GM10266 (cell line): ENCODE data around the gene NUMBL.
"Not testable (repeated sequence)": the region's sequence is repeated elsewhere in the genome, so short reads cannot be mapped to it uniquely, and the experiment has no call there.

Experiments used
- DNase-seq: peaks from one replicate; pipeline ENCODE4 v3.0.0; 2012; ENCODE audit errors: extremely low spot score
- TF ChIP-seq, protein P1 (sequence below): IDR thresholded peaks from 2 replicates; pipeline ENCODE4 v1.5.1; 2012; ENCODE audit warnings: mild to moderate bottlenecking, low read depth; ENCODE audit not compliant: control insufficient read depth, insufficient read depth; ENCODE audit errors: missing control alignments

NUMBL gene

DNA sequence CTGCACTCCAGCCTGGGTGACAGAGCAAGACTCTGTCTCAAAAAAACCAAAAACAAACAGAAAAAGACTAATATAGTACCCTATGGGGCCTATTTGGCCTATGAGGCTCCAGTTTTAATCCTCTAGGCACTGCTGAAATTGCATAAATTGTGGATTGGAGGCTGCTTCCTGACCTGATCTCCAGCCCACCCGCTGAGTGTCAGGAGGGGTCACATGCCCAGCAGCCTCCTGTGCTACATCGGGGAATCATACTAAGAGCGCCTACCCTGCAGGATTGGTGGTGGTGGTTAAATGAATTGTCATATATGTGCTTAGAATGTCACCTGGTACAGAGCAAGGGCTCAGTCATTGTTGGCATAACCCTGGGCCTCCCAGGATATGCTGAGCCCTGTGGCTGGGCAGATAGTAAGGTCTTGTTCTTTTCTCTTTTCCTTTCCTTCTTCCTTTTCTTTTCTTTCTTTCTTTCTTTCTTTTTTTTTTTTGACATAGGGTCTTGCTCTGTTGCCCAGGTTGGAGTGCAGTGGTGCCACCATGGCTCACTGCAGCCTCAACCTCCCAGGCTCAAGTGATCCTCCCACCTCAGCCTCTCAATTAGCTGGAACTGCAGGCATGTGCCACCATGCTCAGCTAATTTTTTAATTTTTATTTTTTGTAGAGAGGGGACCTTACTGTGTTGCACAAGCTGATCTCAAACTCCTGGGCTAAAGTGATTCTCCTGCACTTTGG is 58.0 kb downstream of the NUMBL start:
- DNase-seq, result no peak
- TF ChIP-seq, protein P1, sequence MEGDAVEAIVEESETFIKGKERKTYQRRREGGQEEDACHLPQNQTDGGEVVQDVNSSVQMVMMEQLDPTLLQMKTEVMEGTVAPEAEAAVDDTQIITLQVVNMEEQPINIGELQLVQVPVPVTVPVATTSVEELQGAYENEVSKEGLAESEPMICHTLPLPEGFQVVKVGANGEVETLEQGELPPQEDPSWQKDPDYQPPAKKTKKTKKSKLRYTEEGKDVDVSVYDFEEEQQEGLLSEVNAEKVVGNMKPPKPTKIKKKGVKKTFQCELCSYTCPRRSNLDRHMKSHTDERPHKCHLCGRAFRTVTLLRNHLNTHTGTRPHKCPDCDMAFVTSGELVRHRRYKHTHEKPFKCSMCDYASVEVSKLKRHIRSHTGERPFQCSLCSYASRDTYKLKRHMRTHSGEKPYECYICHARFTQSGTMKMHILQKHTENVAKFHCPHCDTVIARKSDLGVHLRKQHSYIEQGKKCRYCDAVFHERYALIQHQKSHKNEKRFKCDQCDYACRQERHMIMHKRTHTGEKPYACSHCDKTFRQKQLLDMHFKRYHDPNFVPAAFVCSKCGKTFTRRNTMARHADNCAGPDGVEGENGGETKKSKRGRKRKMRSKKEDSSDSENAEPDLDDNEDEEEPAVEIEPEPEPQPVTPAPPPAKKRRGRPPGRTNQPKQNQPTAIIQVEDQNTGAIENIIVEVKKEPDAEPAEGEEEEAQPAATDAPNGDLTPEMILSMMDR, result no peak

DNA sequence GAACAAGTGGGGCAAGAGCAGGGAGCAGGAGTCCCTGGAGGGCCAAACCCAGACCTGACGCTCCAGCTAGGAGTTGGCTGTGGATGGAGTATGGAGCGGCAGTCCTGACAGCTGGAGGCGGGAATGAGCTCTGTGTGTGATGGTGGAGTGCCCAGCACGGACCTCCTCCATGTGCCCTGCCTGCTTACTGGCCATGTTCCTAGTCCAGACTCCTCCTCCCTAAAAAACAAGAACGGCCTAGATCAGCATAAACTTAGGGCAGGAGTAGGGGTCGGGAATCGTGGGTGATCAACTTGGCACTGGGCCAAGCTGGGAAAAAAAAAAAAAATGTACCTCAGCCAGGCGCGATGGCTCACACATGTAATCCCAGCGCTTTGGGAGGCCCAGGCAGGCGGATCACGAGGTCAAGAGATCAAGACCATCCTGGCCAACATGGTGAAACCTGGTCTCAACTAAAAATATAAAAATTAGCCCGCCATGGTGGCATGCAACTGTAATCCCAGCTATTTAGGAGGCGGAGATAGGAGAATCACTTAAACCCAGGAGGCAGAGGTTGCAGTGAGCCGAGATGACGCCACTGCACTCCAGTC is 59.8 kb downstream of the NUMBL start:
- TF ChIP-seq, protein P1, result no peak
- no peak for DNase-seq

DNA sequence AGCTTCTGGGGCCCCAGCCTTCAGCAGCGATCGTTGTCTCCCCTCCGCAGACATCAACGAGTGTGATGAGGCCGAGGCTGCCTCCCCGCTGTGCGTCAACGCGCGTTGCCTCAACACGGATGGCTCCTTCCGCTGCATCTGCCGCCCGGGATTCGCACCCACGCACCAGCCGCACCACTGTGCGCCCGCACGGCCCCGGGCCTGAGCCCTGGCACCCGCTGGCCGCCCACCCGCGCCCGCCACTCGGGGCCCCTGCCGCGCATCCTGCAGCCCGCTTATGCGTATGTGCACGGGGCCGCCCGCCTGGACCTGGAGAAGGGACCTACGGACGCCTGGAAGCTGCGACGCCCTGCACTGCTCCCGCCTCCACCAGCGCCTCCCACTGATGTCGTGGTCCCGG is 61.1 kb downstream of the NUMBL start:
- no peak for DNase-seq
- TF ChIP-seq, protein P1, result no peak

DNA sequence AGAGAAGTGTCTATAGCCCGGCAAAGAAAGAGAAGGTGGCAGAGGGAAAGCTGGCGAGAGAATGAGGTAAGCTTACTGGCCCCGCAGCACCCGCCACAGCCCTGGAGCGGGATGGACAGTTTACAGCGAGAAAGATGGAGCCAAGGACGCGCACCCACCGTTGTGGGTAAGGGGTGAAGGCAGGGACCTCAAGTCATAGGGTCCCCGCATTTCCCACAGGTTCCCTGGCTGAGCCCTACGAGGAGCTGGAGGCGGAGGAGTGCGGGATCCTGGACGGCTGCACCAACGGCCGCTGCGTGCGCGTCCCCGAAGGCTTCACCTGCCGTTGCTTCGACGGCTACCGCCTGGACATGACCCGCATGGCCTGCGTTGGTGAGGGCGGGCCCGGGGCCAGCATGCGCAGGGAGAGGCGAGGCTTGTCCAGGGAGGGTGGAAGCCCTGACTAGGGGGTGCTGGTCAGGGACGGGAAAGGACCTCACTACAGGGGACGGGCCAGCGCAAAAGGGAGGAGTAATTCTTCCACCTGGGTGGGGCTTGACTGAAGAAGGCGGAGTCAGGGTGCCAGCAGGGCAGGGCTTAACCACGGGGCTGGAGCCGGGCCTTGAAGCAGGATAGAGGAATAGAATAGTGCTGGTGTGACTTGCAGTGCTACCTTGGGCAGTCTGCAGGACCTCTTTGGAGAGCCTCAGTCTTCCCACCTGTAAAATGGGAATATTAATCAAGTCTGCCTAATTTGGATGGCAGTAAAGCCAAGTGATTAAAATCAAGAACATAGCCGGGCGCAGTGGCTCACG is 62.8 kb downstream of the NUMBL start:
- DNase-seq, result no peak
- TF ChIP-seq, protein P1, result no peak

DNA sequence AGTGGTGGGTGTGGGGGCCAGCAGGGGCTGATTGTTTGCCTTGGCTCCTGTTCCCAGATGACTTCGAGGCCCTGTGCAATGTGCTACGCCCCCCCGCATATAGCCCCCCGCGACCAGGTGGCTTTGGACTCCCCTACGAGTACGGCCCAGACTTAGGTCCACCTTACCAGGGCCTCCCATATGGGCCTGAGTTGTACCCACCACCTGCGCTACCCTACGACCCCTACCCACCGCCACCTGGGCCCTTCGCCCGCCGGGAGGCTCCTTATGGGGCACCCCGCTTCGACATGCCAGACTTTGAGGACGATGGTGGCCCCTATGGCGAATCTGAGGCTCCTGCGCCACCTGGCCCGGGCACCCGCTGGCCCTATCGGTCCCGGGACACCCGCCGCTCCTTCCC is 63.5 kb downstream of the NUMBL start:
- TF ChIP-seq, protein P1, result no peak
- no peak for DNase-seq

DNA sequence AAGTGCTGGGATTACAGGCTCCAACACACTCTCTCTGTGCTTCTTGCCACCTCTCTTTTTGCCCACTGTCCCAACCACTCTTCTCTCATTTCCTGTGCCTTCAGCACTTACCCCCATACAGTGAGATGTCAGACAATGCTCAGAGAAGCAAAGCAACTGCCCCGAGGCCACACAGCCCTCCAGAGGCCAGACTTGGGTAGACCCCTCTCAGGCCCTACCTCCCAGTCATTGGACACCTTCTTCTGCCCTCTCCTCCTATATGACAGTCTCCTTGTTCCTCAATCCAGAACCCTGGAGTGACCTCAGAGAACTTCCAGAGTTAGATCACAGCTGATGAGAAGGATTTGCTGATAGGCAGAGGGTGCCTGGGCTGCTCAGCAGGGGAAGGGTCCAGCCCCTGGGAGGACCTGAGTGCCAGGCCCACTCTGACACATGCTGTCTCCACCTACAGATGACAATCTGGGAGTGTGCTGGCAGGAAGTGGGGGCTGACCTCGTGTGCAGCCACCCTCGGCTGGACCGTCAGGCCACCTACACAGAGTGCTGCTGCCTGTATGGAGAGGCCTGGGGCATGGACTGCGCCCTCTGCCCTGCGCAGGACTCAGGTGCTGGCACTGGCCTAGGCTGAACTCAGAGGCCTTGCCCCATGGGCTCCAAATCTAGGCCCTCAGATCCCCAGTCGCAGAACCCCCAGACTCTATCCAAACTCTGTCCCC is 64.9 kb downstream of the NUMBL start:
- TF ChIP-seq, protein P1, result no peak
- DNase-seq, result peak; percentile 41

DNA sequence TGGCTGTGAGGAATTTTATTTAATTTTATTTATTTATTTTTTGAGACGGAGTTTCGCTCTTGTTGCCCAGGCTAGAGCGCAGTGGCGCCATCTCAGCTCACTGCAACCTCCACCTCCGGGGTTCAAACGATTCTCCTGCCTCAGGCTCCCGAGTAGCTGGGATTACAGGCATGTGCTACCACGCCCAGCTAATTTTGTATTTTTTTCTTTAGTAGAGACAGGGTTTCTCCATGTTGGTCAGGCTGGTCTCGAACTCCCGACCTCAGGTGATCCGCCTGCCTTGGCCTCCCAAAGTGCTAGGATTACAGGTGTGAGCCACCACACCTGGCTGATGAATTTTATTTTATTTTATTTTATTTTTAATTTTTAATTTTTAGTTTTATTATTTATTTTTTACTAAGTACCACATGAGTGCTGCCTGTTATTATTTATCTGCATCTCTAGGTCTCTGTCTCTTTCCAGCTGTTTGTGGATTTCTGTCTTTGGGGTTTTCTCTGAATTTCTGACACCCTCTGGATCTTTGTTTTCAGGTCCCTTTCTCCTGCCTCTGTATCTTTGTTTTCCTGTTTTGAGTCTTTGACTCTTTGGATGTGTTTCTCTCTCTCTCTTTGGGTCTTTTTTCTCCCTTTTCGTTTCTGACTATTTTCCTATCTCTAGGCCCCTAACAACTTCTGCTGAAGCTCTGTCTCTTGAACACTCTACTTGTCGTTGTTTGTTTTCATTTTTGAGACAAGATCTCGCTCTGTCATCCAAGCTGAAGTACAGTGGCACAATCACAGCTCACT is 65.9 kb downstream of the NUMBL start:
- DNase-seq, result not testable (repeated sequence)
